K562 (cell line): ENCODE results near the gene FBXO15. TPM values are rescaled to one million over a fixed set of nuclear protein-coding genes. Genes with fewer than 3 reads are reported as not detected.
A peak's percentile ranks its signal among the peaks of the same experiment; 100 is the strongest.

Experiments
- ADNP ChIP-seq: fragments of 200-800 bp; sonication (Bioruptor generic); IDR thresholded peaks from 2 replicates; pipeline ENCODE4 v1.6.1; 2016; ENCODE audit warnings: missing genetic modification characterization, missing compliant biosample characterization
- CBFA2T3 ChIP-seq: fragments of 450-650 bp; IDR thresholded peaks from 2 replicates; pipeline ENCODE4 v1.6.1; 2017
- CCNT2 ChIP-seq: IDR thresholded peaks from 2 replicates; pipeline ENCODE4 v1.6.1; 2011; ENCODE audit warnings: borderline replicate concordance, low read depth, mild to moderate bottlenecking, moderate library complexity, mixed read lengths, low read length; ENCODE audit not compliant: insufficient read length; ENCODE audit errors: extremely low read depth
- ESRRA ChIP-seq: fragments of 450-650 bp; IDR thresholded peaks from 2 replicates; pipeline ENCODE4 v1.6.1; 2014; ENCODE audit warnings: low read depth, mild to moderate bottlenecking, moderate library complexity, borderline replicate concordance
- GATA2 ChIP-seq: sonication (generic); formaldehyde crosslinking; IDR thresholded peaks from 2 replicates; pipeline ENCODE4 v1.4.0; 2020; ENCODE audit warnings: mild to moderate bottlenecking, missing genetic modification reagents
- GTF2E2 ChIP-seq: fragments of 200-800 bp; sonication (Bioruptor generic); IDR thresholded peaks from 2 replicates; pipeline ENCODE4 v1.6.1; 2016; ENCODE audit warnings: missing genetic modification characterization, missing compliant biosample characterization
- JUNB ChIP-seq: fragments of 450-650 bp; formaldehyde crosslinking; conservative IDR thresholded peaks from 2 replicates; pipeline ENCODE4 v1.4.0; 2020; ENCODE audit warnings: mild to moderate bottlenecking
- LEF1 ChIP-seq: fragments of 450-650 bp; IDR thresholded peaks from 2 replicates; pipeline ENCODE4 v1.6.1; 2016; ENCODE audit warnings: mild to moderate bottlenecking
- MAFF ChIP-seq: IDR thresholded peaks from 2 replicates; pipeline ENCODE4 v1.6.1; 2012; ENCODE audit warnings: low read length, improper control_type of control experiment
- MIER1 ChIP-seq: fragments of 450-650 bp; IDR thresholded peaks from 2 replicates; pipeline ENCODE4 v1.6.1; 2016; ENCODE audit warnings: antibody characterized with exemption, mild to moderate bottlenecking, low read depth
- MYBL2 ChIP-seq, 2 experiments: fragments of 450-650 bp in 1 of 2; sonication (generic) in 1 of 2; formaldehyde crosslinking in 1 of 2; IDR thresholded peaks; 2 replicates each; pipeline versions ENCODE4 v1.6.1 to v1.8.1; 2017 to 2022; ENCODE audit warnings: borderline replicate concordance in 1 of 2, inconsistent platforms in 1 of 2, low read depth in 1 of 2, mild to moderate bottlenecking in 1 of 2, missing genetic modification reagents in 1 of 2, moderate library complexity in 1 of 2
- MYC ChIP-seq, 2 experiments: fragments of 250-450 bp in 1 of 2; sonication (Bioruptor Pico) in 1 of 2; IDR thresholded peaks; 2 replicates each; pipeline versions ENCODE4 v1.5.1 to v1.6.1; 2012 to 2021; ENCODE audit warnings: low read depth in 2 of 2, borderline replicate concordance in 1 of 2, improper control_type of control experiment in 1 of 2, low read length in 1 of 2, mild to moderate bottlenecking in 1 of 2, moderate library complexity in 1 of 2
- RBM17 ChIP-seq: fragments of 200-400 bp; formaldehyde crosslinking; IDR thresholded peaks from 2 replicates; pipeline ENCODE4 v1.6.1; 2017; ENCODE audit warnings: low read depth, mild to moderate bottlenecking, low read length, borderline replicate concordance
- SMARCA5 ChIP-seq: fragments of 450-650 bp; IDR thresholded peaks from 2 replicates; pipeline ENCODE4 v1.6.1; 2016
- SP1 ChIP-seq: sonication (generic); formaldehyde crosslinking; IDR thresholded peaks from 2 replicates; pipeline ENCODE4 v1.8.1; 2022; ENCODE audit warnings: mild to moderate bottlenecking, missing genetic modification reagents
- TEAD2 ChIP-seq: fragments of 450-650 bp; IDR thresholded peaks from 2 replicates; pipeline ENCODE4 v1.6.1; 2016; ENCODE audit warnings: missing genetic modification characterization, control low read depth, missing compliant biosample characterization
- TFAM ChIP-seq: fragments of 250-450 bp; sonication (Bioruptor Pico); conservative IDR thresholded peaks from 2 replicates; pipeline ENCODE4 v1.5.0; 2021; ENCODE audit warnings: mild to moderate bottlenecking, moderate library complexity
- TOE1 ChIP-seq, 2 experiments: fragments of 450-650 bp in 1 of 2; sonication (generic) in 1 of 2; formaldehyde crosslinking in 1 of 2; IDR thresholded peaks; 2 replicates each; pipeline versions ENCODE4 v1.7.1 to v1.8.0; 2016 to 2022; ENCODE audit warnings: borderline replicate concordance in 2 of 2, mild to moderate bottlenecking in 2 of 2, antibody characterized with exemption in 1 of 2, inconsistent platforms in 1 of 2, low read depth in 1 of 2, missing genetic modification reagents in 1 of 2, moderate library complexity in 1 of 2
- ZNF184 ChIP-seq: sonication (generic); formaldehyde crosslinking; IDR thresholded peaks from 2 replicates; pipeline ENCODE4 v1.5.0; 2020; ENCODE audit warnings: missing genetic modification reagents
- ZNF212 ChIP-seq: fragments of 450-650 bp; formaldehyde crosslinking; IDR thresholded peaks from 2 replicates; pipeline ENCODE4 v1.4.0; 2020; ENCODE audit warnings: mild to moderate bottlenecking
- polyA plus RNA-seq, 8 experiments: library from polyadenylated mRNA; depleted of rRNA in 4 of 8; stranded (reverse) in 5 of 8; unstranded in 3 of 8; fragments of >200 nt; fragmentation: Nextera tagmentation in 2 of 8; fragmentation: Illumina TruSeq in 1 of 8; extraction: Ambion mirVana in 2 of 8; extraction: Trizol in 1 of 8; gene quantifications; 2 replicates each; pipeline versions ENCODE4 v1.2.1 to v1.2.3, GENCODE V29; 2011 to 2014; ENCODE audit warnings: inconsistent platforms in 1 of 8, missing spikeins in 1 of 8
- total RNA-seq, 7 experiments: library from RNA; depleted of rRNA in 6 of 7; stranded (reverse); fragments of >200 nt in 6 of 7; fragmentation: Illumina TruSeq in 2 of 7; extraction: Trizol in 2 of 7; gene quantifications; 2 replicates each; pipeline versions ENCODE4 v1.2.1 to v1.2.3, GENCODE V29; 2011 to 2021; ENCODE audit warnings: low replicate concordance in 1 of 7
- TF ChIP-seq, protein P1 (sequence below): conservative IDR thresholded peaks from 2 replicates; pipeline ENCODE4 v1.6.1; 2011; ENCODE audit warnings: low read depth, mild to moderate bottlenecking, low read length; ENCODE audit not compliant: control insufficient read depth
- TF ChIP-seq, protein P2 (sequence below): sonication (generic); formaldehyde crosslinking; IDR thresholded peaks from 2 replicates; pipeline ENCODE4 v1.8.0; 2022; ENCODE audit warnings: missing genetic modification reagents, mild to moderate bottlenecking, moderate library complexity, borderline replicate concordance

Gene FBXO15
- total and polyA plus RNA-seq, 9 of the 15 experiments (the other 6 are each of a cell fraction or from before 2014, with no cell fraction given), result 0.07 to 0.43 (median 0.27) TPM; not detected in 1

DNA sequence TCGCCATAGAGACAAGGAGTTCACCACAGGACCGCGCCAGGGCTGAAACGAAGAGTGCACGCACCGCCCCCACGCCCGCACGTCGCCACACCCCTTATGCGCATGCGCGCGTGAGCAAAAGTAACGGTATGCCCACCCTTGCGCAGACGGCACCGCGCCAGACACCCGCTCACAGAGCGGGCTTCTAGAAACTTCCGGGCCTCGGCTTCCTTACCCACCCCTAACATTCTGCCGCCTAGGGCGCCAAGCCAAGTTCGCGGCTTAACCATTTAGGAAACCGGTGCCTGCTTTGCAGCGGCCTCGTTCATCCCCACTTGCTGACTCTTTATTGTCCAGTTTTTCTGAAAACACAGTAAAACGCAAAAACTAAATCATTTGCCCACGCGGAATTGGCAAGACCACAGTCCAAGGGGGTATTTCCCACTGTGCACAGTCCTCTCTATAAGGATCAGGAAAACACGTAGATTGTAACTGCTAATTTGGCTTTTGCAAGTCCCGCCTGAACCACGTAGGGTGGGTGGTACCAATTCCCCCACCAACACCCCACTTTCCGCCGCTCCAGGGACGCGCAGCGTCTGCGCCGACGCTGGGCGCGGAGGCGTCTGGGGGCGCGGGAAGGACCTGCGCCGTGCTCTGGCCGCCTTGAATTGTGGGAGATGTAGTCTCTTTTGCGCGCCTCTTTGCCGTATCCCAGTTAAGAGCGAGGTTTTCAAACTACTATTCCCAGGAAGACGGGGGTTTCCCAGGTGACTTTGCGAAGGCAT is at the start of gene FBXO15, which contains the start of gene TIMM21 (continued):
- TF ChIP-seq GTF2E2 (tag), result no peak
- TF ChIP-seq MYC (IDR thresholded peaks at IDR 0.05; ENCODE audit: low read depth, low read length), result peak; percentile 51
- 0 out of 2 replicates have a peak, but pooled peaks have one; percentile 13 for TF ChIP-seq MYC (CRISPR knock-in tag; IDR thresholded peaks at IDR 0.05; ENCODE audit: borderline replicate concordance, low read depth)
- no peak for TF ChIP-seq MAFF
- no peak for TF ChIP-seq JUNB (CRISPR knock-in tag)
- TF ChIP-seq GATA2 (CRISPR knock-in tag), result no peak
- TF ChIP-seq, protein P1, sequence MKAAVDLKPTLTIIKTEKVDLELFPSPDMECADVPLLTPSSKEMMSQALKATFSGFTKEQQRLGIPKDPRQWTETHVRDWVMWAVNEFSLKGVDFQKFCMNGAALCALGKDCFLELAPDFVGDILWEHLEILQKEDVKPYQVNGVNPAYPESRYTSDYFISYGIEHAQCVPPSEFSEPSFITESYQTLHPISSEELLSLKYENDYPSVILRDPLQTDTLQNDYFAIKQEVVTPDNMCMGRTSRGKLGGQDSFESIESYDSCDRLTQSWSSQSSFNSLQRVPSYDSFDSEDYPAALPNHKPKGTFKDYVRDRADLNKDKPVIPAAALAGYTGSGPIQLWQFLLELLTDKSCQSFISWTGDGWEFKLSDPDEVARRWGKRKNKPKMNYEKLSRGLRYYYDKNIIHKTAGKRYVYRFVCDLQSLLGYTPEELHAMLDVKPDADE, result peak; percentile 51; the same call in 1 of the 2 replicates
- TF ChIP-seq RBM17, result no peak
- TF ChIP-seq, protein P2, sequence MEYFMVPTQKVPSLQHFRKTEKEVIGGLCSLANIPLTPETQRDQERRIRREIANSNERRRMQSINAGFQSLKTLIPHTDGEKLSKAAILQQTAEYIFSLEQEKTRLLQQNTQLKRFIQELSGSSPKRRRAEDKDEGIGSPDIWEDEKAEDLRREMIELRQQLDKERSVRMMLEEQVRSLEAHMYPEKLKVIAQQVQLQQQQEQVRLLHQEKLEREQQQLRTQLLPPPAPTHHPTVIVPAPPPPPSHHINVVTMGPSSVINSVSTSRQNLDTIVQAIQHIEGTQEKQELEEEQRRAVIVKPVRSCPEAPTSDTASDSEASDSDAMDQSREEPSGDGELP (CRISPR knock-in tag), result peak; percentile 30
- no peak for TF ChIP-seq ZNF184 (CRISPR knock-in tag)
- no peak for TF ChIP-seq ADNP
- TF ChIP-seq TEAD2 (tag), result no peak
- TF ChIP-seq SP1 (CRISPR knock-in tag), result peak; percentile 35; the same call in 1 of the 2 replicates
- no peak for TF ChIP-seq MYBL2 (IDR thresholded peaks at IDR 0.05; ENCODE audit: low read depth)
- no peak for TF ChIP-seq MYBL2 (CRISPR knock-in tag; IDR thresholded peaks at IDR 0.05; ENCODE audit: borderline replicate concordance)
- no peak for TF ChIP-seq TFAM (CRISPR knock-in tag)
- TF ChIP-seq TOE1 (IDR thresholded peaks at IDR 0.05; ENCODE audit: borderline replicate concordance), result no peak
- no peak for TF ChIP-seq TOE1 (CRISPR knock-in tag; IDR thresholded peaks at IDR 0.05; ENCODE audit: borderline replicate concordance, low read depth)
- peak; percentile 77; the same call in 1 of the 2 replicates for TF ChIP-seq MIER1
- TF ChIP-seq LEF1, result no peak
- TF ChIP-seq CCNT2, result peak; percentile 79
- TF ChIP-seq CBFA2T3, result no peak
- peak; percentile 76; the same call in 1 of the 2 replicates for TF ChIP-seq ESRRA
- no peak for TF ChIP-seq ZNF212
- TF ChIP-seq SMARCA5, result no peak
